DLD1 (cell line): ENCODE results near the gene MIEF1.

Source experiments
- in situ Hi-C: cut with HindIII; loops from 2 replicates; pipeline ENCODE4 v1.10.0; 2017; ENCODE audit warnings: low sequenced_read_pairs

Gene MIEF1

DNA sequence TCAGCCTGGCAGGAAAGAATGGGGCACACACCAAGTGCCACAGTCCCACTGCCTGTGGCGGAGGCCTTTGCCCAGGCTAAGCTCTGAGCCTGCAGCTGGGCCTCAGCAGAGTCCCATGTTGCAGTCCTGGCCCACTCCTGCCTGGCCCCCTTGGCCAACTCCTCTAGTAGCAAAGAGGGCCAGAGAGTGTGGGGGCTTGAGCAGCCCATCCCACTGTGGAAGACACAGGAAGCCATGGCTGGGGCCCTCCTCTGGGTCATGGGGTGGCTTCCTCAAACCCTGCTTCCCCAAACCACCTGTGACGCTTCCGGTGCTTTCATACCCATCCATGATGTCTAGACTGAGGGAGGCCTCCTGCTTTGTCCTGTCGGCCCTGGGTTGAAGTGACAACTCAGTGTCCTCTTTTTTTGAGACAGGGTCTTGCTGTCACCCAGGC is 24.7 kb downstream of the MIEF1 start:
- in situ Hi-C loops, result no loop called here

DNA sequence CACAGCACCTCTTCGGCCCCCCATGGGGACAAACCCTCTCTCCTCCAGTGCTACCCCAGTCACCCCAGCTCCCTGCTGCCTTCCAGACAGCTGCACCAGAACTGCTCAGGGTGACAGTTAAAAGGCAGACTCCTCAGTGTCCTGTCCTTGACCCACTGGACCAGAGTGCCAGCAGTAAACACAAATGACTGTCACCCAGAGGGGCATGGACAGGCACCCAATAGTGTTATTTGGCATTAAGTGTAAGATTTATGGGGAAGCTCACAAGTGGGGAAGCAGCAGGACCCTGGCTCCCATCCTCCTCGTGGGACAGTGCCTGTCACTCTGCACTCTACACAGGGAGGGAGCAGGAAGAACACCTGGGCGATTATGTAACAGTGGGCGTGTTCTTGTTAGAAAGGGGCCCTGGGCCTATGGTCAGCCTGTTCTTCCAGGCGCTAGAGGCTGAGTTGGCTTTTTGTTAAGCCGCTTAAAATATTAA is 25.4 kb downstream of the MIEF1 start:
- in situ Hi-C loops, result no loop called here

GRCh38 chr22:39528080-39528661 is 26.1 kb downstream of the MIEF1 start:
- in situ Hi-C loops, result no loop called here

- in situ Hi-C loops, result no loop called here
Measured at GRCh38 chr22:39528681-39529486, 26.8 kb downstream of the MIEF1 start.

- in situ Hi-C loops, result no loop called here
Measured at GRCh38 chr22:39529487-39529851, 27.4 kb downstream of the MIEF1 start.

DNA sequence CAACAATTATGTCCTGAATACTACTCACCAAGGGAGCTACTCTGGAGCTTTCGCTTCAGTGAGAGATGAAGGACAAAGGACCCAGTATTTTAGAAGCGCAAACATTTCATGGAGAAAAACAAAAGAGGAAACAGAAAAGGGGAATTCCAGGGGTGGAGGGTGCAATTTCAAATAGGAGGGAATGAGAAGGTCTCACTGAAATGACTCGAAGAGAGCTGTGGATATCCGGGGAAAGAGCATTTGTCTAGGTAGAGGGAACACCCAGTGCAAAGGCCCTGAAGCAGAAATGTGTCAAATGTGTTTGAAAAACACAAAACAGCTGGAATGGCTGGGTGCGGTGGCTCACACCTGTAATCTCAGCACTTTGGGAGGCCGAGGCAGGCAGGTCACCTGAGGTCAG is 28.0 kb downstream of the MIEF1 start:
- in situ Hi-C loops, result no loop called here

DNA sequence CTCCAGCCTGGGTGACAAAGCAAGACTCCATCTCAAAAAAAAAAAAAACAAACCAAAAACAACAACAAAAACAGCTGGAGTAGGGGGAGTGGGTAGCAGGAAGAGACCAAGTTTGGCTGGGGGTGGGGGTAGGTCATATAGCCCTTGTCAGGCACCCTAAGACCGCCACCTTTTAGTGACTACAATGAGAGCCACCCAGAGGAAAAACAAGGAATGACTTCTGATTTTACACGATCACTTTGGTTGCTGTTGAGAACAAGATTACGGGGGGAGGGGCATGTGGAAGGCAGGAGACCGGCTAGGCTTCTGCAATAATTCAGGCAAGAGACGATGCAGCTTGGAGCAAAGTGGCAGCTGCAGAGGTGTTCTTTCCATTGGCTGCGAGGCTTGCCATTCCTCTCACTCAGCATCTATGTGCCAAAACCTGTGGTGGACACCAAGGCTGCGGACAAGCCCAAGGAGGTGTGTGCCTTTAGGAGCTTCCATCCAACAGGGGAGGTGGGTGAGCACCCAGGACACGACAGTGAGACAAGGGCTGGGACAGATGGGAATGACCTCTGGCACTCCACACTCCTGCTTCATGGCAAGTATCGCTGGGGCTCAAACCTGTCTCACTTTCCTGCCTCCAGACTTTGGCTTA is 28.7 kb downstream of the MIEF1 start:
- in situ Hi-C loops, result no loop called here

DNA sequence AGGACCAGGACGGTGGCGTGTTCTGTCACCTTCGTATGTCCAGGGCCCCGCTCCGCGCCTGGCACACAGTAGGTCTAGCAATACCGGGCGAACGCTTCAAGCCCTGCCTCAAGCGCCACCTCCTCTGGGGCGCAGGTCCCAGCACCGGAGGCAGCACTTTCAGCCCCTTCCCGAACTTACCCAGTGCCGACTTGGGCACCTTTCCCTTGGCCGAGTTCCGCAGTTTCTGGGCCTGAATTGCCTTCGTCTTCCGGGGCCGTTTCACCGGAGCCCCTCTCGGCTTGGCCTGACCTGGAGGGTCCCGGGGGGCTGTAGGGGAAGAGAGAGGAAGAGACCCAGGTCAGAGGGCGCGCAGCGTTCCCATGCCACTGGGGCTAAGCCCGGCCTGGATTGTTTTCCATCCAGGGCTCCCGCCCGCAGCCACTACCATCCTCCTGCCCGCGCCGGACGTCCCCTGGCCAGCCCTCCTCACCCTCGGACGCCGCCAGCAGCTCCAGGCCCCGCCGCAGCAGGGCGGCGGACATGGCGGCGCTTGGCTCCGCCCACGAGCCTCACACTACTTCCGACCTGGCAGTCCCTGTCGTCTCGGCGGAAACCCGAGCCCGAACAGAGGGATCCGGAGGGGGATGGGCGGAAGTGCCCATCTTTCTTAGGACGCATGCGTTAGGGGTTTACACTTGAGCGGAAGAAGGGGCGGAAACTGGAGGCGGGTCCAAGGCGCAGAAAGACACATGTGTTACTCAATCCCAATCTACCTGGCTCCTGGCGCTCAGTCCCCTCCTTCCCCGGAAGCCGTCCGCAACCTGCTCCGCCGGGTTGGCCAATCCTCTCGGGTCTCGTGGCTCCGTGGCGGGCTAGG is 30.4 kb downstream of the MIEF1 start, which contains the start of gene RPS19BP1:
Gene RPS19BP1, minus strand, starts transcription at position 534 of the 859 bp plus-strand sequence. Its CDS starts 10 bp downstream, at position 524.
- in situ Hi-C loops, result no loop called here

DNA sequence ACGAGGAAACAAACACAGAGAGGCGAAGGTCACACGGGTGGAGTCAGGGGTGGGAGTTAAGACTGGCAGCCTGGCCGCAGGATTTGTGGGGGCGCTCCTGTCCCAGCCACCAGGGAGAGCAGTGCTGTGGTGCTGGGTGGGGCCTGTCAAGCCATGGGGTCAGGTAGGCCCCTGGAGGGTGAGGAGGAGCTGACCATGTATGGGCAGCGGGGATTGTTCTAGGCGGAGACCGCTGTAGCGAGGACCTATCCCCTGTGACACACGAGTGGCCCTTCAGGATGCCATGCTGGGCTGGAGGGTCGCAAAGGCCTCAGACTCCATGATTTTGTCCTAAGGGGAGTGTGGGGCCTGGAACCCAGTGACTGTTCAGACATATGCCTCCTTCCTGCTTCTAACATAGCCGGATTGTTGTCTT is 32.0 kb downstream of the MIEF1 start:
- in situ Hi-C loops, result no loop called here

DNA sequence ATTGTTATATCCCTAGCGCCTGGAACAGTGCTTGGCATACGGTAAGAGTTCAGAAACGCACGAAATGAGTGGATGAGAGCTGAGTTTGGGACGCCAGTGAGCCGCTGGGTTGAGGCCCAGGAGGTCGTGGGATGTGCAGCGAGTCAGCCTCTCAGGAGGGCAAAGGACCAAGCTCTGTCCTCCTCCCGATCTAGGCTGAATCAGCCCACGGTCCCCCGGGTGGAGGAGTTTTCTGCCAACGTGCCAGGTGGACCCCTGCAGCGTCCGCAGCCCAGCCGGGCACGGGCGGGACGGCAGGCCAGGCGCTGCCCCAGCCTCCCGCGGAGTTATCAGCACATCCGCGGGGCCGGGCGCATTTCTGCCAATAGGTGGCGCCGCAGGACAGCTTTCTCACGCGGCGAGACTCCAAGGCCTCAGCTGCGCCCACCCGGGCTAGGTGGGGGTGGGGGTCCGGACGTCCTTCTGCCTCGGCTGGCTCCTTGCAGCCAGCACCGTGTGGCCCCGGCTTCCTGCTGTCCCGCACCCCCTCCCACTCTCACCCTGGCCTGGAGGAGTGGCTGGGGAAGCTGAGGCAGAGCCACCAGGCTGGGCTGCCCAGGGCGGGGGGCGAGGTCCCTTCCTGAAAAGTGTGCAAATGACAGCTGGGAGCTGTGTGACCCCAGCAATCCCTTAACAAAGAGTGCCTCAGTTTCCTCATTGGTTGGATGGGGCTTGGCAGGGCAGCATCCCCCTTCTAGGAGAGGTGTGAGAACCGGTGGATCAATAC is 32.7 kb downstream of the MIEF1 start:
- in situ Hi-C loops, result no loop called here

DNA sequence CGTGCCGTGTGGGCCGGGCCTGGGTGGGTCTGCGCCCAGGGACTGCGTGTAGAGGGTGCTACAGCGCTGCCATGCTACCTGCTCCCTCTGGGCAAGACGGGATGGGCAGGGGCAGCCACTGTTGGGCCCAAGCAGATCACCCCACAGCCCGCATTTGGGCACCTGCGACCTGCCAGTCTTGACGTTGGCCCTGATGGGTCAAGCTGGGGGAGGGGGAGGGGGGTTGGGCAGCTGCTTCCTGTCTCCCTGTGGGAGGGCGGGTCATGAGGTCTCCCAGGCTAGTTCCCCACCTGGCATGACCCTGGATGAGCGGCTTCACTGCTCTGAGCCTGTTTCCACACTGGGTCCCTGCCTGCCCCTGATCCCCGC is 33.3 kb downstream of the MIEF1 start:
- in situ Hi-C loops, result no loop called here

DNA sequence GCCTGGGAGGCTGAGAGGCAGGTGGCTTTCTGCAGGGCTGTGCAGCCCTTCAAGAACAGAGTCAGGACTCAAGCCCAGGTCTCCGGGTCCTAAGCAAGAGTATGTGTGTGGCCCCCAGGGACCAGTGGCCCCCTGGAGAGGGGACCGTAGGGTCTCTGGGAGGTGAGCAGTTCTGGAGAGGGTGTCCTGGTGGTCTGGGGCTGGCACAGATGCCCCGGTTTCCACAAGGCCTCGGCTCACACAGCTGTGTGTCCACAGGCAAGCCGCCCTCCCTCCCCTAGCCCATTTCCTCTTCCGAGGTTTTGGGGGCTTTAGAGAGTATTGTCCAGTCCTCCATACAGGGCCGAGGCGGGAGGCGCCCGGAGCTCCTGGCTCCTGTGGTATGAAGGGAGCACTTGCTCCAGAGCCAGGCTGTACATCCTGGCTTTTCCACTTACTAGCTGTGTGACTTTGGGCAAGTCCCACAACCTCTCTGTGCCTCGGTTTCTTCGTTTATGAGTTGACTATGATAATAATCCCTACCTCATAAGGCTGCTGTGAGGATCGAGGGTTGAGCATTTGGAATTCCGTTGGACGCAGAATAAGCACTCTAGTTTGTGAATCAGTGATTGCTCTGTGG is 33.9 kb downstream of the MIEF1 start:
- in situ Hi-C loops, result no loop called here

- in situ Hi-C loops, result no loop called here
Measured at GRCh38 chr22:39536711-39537110, 34.6 kb downstream of the MIEF1 start.

DNA sequence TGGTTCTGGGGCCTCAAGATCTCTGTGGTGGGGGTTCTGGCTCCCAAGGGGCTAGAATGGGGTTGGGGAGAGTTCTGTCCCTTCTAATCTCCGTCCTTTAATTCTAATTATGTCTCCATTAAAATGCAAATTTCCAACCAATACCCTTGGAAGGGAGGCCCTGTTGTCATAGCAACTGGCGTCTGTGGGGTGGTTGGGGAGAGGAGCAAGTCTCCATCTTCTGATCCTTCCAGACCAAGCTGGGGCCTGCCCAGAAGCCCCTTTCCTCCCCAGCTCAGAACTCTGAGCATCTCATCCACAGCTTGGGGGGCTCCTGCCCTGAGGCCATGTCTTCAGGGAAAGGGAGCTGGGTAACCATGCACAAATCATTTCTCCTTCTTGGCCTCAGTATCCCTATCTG is 35.9 kb downstream of the MIEF1 start:
- in situ Hi-C loops, result no loop called here

GRCh38 chr22:39543095-39543494 is 41.0 kb downstream of the MIEF1 start:
- in situ Hi-C loops, result no loop called here

DNA sequence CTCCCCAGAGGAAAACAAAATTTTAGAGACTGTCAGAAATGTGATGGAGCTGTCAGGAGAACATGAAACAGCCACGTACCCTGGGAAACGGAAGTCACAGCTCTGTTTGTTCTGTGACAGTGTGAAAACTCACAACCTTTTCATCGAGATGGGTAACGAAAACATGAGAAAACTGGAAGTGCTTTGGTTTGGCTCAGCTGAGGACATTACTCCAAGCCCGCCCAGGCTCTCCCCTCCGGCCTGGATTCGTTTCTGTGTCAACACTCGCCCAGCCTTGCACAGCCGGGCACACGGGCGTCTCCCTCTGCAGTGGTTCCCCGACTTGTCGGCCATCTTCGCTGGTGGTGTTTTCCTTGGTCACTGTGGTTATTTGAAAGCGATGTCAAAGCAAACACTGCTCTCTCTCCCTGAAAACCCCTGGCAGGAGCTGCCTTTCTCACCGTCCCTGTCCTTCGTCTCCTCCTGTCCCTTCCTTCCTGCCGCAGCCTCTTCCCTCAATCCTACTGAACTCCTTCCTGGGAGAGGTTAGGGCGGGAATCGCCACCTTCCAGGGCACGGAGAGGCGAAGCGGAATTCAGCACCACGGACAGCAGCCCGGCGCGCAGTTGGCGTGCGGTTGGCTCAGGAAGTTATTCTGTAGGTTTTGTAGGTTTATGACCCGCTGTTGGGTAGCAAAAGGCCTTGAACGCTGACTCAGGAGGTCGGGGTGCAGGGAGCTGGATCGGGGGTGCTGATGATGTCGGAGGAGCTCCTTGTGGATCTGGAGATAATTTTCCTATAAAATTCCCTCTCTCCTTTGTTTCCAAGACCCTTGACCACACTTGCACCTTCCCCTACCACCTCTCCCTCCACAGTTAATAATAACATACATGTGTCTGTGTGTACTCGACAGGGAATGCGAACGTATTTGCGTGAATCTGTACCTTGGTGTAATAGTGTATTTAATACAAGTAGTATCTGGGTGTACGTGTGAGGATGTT is 43.6 kb downstream of the MIEF1 start:
- in situ Hi-C loops, result no loop called here

GRCh38 chr22:39546889-39547586 is 44.9 kb downstream of the MIEF1 start:
- in situ Hi-C loops, result no loop called here

GRCh38 chr22:39547587-39547947 is 45.5 kb downstream of the MIEF1 start:
- in situ Hi-C loops, result no loop called here
